Effector memory CD8-positive, alpha-beta T cell (primary cell): ENCODE results near the gene CPED1.
"Not testable (repeated sequence)": the region's sequence is repeated elsewhere in the genome, so short reads cannot be mapped to it uniquely, and the experiment has no call there.

ENCODE experiments used
- ATAC-seq: fragments of 150-1000 bp; cut with Tn5 transposase; replicated peaks from 2 replicates; pipeline ENCODE4 v1.10.0; 2021; ENCODE audit warnings: mild to moderate bottlenecking, moderate library complexity
- DNase-seq, 3 experiments: peaks; one replicate each; pipeline ENCODE4 v3.0.0; 2021
- H3K27ac Mint-ChIP-seq, 2 donors: one replicate each; pipeline ENCODE4 v1.8.0; 2022; ENCODE audit warnings: mild to moderate bottlenecking in 2 of 2, mixed read lengths in 2 of 2, moderate library complexity in 2 of 2
- H3K27me3 Mint-ChIP-seq, 2 donors: one replicate each; pipeline ENCODE4 v1.8.0; 2022; ENCODE audit warnings: mixed read lengths in 2 of 2
- H3K36me3 Mint-ChIP-seq: one replicate; pipeline ENCODE4 v1.8.0; 2022; ENCODE audit warnings: mild to moderate bottlenecking, moderate library complexity, mixed read lengths; ENCODE audit not compliant: insufficient read depth
- H3K4me1 Mint-ChIP-seq, 2 donors: one replicate each; pipeline ENCODE4 v1.8.0; 2022; ENCODE audit warnings: low read depth in 2 of 2, mixed read lengths in 2 of 2
- H3K4me3 Mint-ChIP-seq, 2 donors: one replicate each; pipeline ENCODE4 v1.8.0; 2022; ENCODE audit warnings: mild to moderate bottlenecking in 2 of 2, mixed read lengths in 2 of 2, moderate library complexity in 2 of 2
- H3K9me3 Mint-ChIP-seq, 2 donors: one replicate each; pipeline ENCODE4 v1.8.0; 2022; ENCODE audit warnings: mixed read lengths in 2 of 2

Gene CPED1

DNA sequence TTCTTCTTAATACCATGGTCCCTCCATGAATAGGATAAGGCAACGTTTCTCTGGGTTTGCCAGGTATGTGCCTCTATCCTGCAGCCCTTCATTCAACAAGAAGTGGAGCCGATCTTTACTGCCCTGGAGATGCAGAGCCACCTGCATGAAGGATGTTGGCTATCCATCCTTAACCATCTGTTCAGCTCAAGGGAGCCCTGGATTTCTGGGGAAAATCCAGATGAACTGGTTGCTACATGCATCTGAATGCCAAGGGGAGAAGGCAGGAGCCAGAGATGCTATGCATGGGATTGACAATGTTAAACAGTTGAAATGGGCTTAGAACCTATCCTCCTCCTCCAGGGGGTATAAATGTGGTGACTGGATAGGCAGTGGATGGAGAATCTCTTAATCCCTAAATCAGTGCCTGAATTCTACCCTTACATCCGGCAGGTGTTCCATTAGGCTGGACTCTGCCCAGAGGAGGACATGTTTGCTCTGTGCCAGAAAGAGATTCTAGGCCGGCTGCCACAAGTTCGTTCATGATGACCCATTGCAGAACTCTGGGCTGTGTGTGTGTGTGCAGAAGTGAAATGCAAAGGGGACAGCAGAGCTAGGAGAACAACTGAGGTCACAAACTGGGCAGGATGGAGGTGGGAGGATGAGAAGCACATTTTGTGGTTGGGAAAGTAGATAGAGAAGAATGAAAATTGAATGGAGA lies 15.6 kb downstream of the CPED1 start:
- DNase-seq (no peak), ATAC-seq (no peak)
- Mint-ChIP-seq H3K9me3 (no peaks in the 10 kb centered on the region), H3K27ac (no peak overlapping the region), H3K27me3 (peaks cover 53 to 61% of the 10 kb centered on the region in 2 donors), H3K36me3 (no peaks in the 10 kb centered on the region), H3K4me1 (no peaks in the 10 kb centered on the region), H3K4me3 (no peak overlapping the region)

DNA sequence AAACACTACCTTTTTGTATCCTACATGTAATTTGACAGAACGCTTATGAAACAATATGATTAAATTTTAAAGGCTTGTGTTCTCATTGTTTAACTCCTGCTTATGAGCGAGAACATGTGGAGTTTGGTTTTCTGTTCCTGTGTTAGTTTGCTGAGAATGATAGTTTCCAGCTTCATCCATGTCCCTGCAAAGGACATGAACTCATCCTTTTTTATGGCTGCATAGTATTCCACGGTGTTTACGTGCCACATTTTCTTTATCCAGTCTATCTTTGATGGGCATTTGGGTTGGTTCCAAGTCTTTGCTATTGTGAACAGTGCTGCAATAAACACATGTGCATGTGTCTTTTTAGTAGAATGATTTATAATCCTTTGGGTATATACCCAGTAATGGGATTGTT lies 16.5 kb downstream of the CPED1 start:
- H3K27me3 Mint-ChIP-seq: peaks cover 51 to 66% of the 10 kb centered on the region in 2 donors
- not testable (repeated sequence) for DNase-seq, H3K4me1 Mint-ChIP-seq, H3K27ac Mint-ChIP-seq, ATAC-seq, H3K36me3 Mint-ChIP-seq, H3K9me3 Mint-ChIP-seq, H3K4me3 Mint-ChIP-seq

DNA sequence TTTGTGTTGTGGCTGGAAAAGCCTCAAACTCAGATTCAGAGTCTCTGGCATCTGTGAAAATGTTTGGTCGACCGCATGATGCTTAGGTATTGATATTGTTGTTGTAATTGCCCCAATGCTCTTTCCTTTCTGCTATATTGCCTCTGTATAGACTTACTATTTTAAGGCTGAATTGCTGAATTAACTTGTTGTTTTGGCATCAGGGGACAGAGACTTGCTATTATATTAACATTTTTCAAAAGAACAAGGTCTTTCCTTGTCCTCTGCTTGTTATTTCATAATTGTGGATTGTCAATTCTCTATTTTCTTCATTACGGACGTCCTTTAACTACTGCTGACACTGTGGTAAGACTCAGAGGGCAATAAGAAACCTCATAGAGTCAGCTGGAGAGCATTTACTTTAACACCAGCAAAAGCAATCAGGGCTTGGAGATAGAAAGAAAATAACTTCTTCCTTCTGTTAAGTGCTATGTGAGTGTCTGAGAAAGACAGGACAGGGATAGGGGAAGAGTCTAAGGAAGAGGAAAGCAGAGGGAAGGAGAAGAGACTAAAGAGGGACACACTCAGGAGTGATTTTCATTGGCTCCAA lies 17.6 kb downstream of the CPED1 start:
- Mint-ChIP-seq H3K4me1 (no peaks in the 10 kb centered on the region), H3K4me3 (no peak overlapping the region), H3K36me3 (no peaks in the 10 kb centered on the region), H3K9me3 (no peaks in the 10 kb centered on the region), H3K27me3 (peaks cover 51 to 66% of the 10 kb centered on the region in 2 donors), H3K27ac (no peak overlapping the region)
- DNase-seq (no peak), ATAC-seq (no peak)

GRCh38 chr7:121006711-121007315 lies 18.3 kb downstream of the CPED1 start:
- Mint-ChIP-seq H3K27ac (no peak overlapping the region), H3K36me3 (no peaks in the 10 kb centered on the region), H3K27me3 (peaks cover 51 to 66% of the 10 kb centered on the region in 2 donors), H3K4me3 (no peak overlapping the region), H3K4me1 (no peaks in the 10 kb centered on the region), H3K9me3 (no peaks in the 10 kb centered on the region)
- no peak for DNase-seq
- ATAC-seq: no peak

DNA sequence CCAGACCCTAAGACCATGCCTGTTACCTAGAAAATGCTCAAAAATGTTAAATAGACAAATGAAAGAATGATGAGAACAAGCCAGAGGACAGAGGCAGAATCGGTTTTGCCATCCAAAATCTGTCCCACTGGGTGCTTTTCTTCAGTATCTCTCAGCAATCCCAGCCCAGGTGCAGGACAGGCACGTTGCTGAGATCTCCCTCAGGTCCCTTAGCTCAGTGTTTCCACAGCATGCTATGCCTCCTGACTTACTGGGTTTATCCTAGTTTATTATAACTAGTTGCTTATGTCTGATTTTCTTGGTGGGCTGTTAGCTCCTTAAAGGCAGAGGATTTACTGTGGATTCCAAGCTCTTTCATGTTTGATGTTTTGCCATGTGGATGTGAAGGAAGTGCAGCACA lies 20.3 kb downstream of the CPED1 start:
- H3K4me3 Mint-ChIP-seq: no peak overlapping the region
- no peaks in the 10 kb centered on the region for H3K4me1 Mint-ChIP-seq
- ATAC-seq (no peak), DNase-seq (no peak)
- H3K9me3 Mint-ChIP-seq: no peaks in the 10 kb centered on the region
- H3K27me3 Mint-ChIP-seq: peaks cover 43 to 58% of the 10 kb centered on the region in 2 donors
- H3K27ac Mint-ChIP-seq: no peak overlapping the region
- no peaks in the 10 kb centered on the region for H3K36me3 Mint-ChIP-seq

GRCh38 chr7:121011401-121011800 lies 22.9 kb downstream of the CPED1 start:
- ATAC-seq (no peak), DNase-seq (no peak)
- no peak overlapping the region for H3K27ac Mint-ChIP-seq
- H3K4me3 Mint-ChIP-seq: no peak overlapping the region
- no peaks in the 10 kb centered on the region for H3K9me3 Mint-ChIP-seq
- H3K27me3 Mint-ChIP-seq: peaks cover 38 to 45% of the 10 kb centered on the region in 2 donors
- no peaks in the 10 kb centered on the region for H3K4me1 Mint-ChIP-seq
- no peaks in the 10 kb centered on the region for H3K36me3 Mint-ChIP-seq

DNA sequence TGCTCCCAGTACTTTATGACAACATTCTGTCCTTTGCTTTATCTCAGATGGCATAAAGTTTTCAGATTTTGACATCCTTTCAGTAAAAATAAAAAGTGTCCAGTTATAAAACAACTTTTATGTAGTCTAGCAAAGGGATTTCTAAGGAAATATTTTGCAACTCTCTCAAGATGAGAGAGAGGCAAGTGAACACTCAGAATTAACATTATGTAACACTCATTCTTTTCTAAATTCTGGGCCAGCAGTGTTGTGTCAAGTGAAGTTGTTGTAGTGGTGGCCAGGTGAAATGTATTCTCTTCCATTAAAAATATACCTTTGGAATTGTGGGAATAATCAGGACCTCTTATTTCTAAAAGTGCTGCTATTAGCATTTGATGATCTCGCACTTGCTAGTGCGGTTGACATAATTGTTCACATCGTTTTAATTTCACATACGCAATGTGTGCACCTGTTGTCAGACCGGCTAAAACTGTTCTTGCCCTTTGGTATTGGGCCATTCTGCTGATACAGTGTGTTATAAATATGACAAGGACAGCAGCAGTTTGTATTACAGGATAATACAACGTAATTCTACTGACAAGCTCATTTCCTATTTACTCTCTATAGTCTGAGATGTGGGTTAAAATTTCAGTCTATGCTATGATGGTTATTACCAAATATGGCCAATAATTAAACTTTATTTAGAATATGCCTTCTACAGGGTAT lies 23.8 kb downstream of the CPED1 start:
- Mint-ChIP-seq H3K27me3 (peaks cover 32 to 43% of the 10 kb centered on the region in 2 donors), H3K36me3 (no peaks in the 10 kb centered on the region), H3K4me3 (no peak overlapping the region), H3K27ac (no peak overlapping the region), H3K4me1 (no peaks in the 10 kb centered on the region), H3K9me3 (no peaks in the 10 kb centered on the region)
- ATAC-seq (no peak), DNase-seq (no peak)

GRCh38 chr7:121012919-121013318 lies 24.4 kb downstream of the CPED1 start:
- H3K27ac Mint-ChIP-seq: no peak overlapping the region
- DNase-seq: no peak

DNA sequence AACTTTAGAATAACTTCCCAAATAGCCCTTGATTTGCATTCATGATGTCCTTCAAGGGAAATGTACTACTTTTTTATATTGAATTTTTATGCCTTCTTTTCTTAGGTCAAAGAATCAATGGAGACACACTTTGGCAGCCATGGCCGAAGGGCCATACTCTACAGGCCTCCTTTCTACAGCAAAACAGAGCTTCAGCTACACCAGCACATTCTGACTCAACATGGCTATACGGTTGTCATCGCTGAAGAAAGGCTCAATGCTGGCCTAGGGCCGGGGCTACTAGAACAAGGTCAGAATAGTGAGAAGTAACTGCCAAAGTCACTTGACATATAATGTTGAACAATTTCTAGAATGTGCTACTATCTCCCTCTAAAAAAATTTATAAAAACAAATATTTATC lies 27.0 kb downstream of the CPED1 start:
- no peaks in the 10 kb centered on the region for H3K9me3 Mint-ChIP-seq
- H3K36me3 Mint-ChIP-seq: no peaks in the 10 kb centered on the region
- peaks cover 12 to 20% of the 10 kb centered on the region in 2 donors for H3K27me3 Mint-ChIP-seq
- no peak for DNase-seq
- H3K4me1 Mint-ChIP-seq: no peaks in the 10 kb centered on the region
- no peak overlapping the region for H3K27ac Mint-ChIP-seq
- no peak for ATAC-seq
- H3K4me3 Mint-ChIP-seq: no peak overlapping the region

More at GRCh38 chr7:121012919-121013318, 24.4 kb downstream of the CPED1 start:
- Mint-ChIP-seq H3K4me1 (no peaks in the 10 kb centered on the region), H3K36me3 (no peaks in the 10 kb centered on the region), H3K27me3 (peaks cover 26 to 37% of the 10 kb centered on the region in 2 donors), H3K4me3 (no peak overlapping the region), H3K9me3 (no peaks in the 10 kb centered on the region)
- no peak for ATAC-seq

- H3K27ac Mint-ChIP-seq: no peak overlapping the region
- H3K36me3 Mint-ChIP-seq: no peaks in the 10 kb centered on the region
- no peaks in the 10 kb centered on the region for H3K9me3 Mint-ChIP-seq
- no peak overlapping the region for H3K4me3 Mint-ChIP-seq
- DNase-seq (no peak), ATAC-seq (no peak)
- H3K27me3 Mint-ChIP-seq: peaks cover 12 to 20% of the 10 kb centered on the region in 2 donors
- no peaks in the 10 kb centered on the region for H3K4me1 Mint-ChIP-seq
These were observed 28.5 kb downstream of the CPED1 start for GRCh38 chr7:121016966-121017365.

GRCh38 chr7:121017586-121017985 lies 29.1 kb downstream of the CPED1 start:
- DNase-seq (no peak), ATAC-seq (no peak)
- Mint-ChIP-seq H3K27ac (no peak overlapping the region), H3K4me3 (no peak overlapping the region), H3K27me3 (peaks cover 18 to 20% of the 10 kb centered on the region in 2 donors), H3K4me1 (no peaks in the 10 kb centered on the region), H3K9me3 (no peaks in the 10 kb centered on the region), H3K36me3 (no peaks in the 10 kb centered on the region)

GRCh38 chr7:121019018-121019417 lies 30.5 kb downstream of the CPED1 start:
- no peaks in the 10 kb centered on the region for H3K9me3 Mint-ChIP-seq
- H3K27me3 Mint-ChIP-seq: peaks cover 14 to 20% of the 10 kb centered on the region in 2 donors
- ATAC-seq (no peak), DNase-seq (no peak)
- H3K4me1 Mint-ChIP-seq: no peaks in the 10 kb centered on the region
- H3K4me3 Mint-ChIP-seq: no peak overlapping the region
- no peak overlapping the region for H3K27ac Mint-ChIP-seq
- no peaks in the 10 kb centered on the region for H3K36me3 Mint-ChIP-seq

- H3K4me1 Mint-ChIP-seq: no peaks in the 10 kb centered on the region
- ATAC-seq (no peak), DNase-seq (no peak)
- no peaks in the 10 kb centered on the region for H3K36me3 Mint-ChIP-seq
- H3K9me3 Mint-ChIP-seq: no peaks in the 10 kb centered on the region
- no peak overlapping the region for H3K27ac Mint-ChIP-seq
- no peak overlapping the region for H3K4me3 Mint-ChIP-seq
- H3K27me3 Mint-ChIP-seq: peaks cover 15 to 19% of the 10 kb centered on the region in 2 donors
These were observed 31.9 kb downstream of the CPED1 start for GRCh38 chr7:121020249-121020988.
